Measurements from ENCODE around the gene OLFM3. TPM values are rescaled to one million over a fixed set of nuclear protein-coding genes. Genes with fewer than 3 reads are reported as not detected.
A peak's percentile ranks its signal among the peaks of the same experiment; 100 is the strongest.

Gene OLFM3
- total RNA-seq (2014; rRNA removed; shearing (Covaris generic)): not detected in 2 replicates
- polyA plus RNA-seq (2015; cell fraction: cytosol; rRNA removed): 0.02 TPM in 1 of 2 replicates, not detected in the other
- polyA plus RNA-seq (2015; cell fraction: nucleus; rRNA removed): 0.06 TPM in 1 of 2 replicates, not detected in the other

- peak; percentile 66 for DNase-seq (ENCODE audit: low read depth)
Measured at GRCh38 chr1:101996825-101997465, at the start of gene OLFM3. Gene OLFM3, minus strand, starts transcription at chr1:101996926.

- DNase-seq (ENCODE audit: low read depth): peak; percentile 7
Measured at GRCh38 chr1:102045752-102046151, 49.0 kb upstream of the OLFM3 start.

GRCh38 chr1:102032534-102032933 lies 35.8 kb upstream of the OLFM3 start:
- DNase-seq (ENCODE audit: low read depth): no peak

- DNase-seq (ENCODE audit: low read depth): no peak
Measured at GRCh38 chr1:102019530-102019929, 22.8 kb upstream of the OLFM3 start.

- no peak for DNase-seq (ENCODE audit: low read depth)
Measured at GRCh38 chr1:102015728-102016127, 19.0 kb upstream of the OLFM3 start.

GRCh38 chr1:102002057-102002456 lies 5.3 kb upstream of the OLFM3 start:
- no peak for DNase-seq (ENCODE audit: low read depth)

GRCh38 chr1:101995984-101996745 lies 561 bp downstream of the OLFM3 start:
- DNase-seq (ENCODE audit: low read depth): no peak

GRCh38 chr1:101993710-101994109 lies 3.0 kb downstream of the OLFM3 start:
- DNase-seq (ENCODE audit: low read depth): no peak

- DNase-seq (ENCODE audit: low read depth): no peak
Measured at GRCh38 chr1:101992821-101993575, 3.7 kb downstream of the OLFM3 start.

- DNase-seq (ENCODE audit: low read depth): no peak
Measured at GRCh38 chr1:101980974-101981373, 15.8 kb downstream of the OLFM3 start.

- no peak for DNase-seq (ENCODE audit: low read depth)
Measured at GRCh38 chr1:101977266-101977665, 19.5 kb downstream of the OLFM3 start.

GRCh38 chr1:101976161-101976560 lies 20.6 kb downstream of the OLFM3 start:
- no peak for DNase-seq (ENCODE audit: low read depth)

GRCh38 chr1:101975371-101975770 lies 21.4 kb downstream of the OLFM3 start:
- DNase-seq (ENCODE audit: low read depth): no peak

GRCh38 chr1:101974599-101975274 lies 22.0 kb downstream of the OLFM3 start:
- DNase-seq (ENCODE audit: low read depth): no peak

GRCh38 chr1:101971304-101971703 lies 25.4 kb downstream of the OLFM3 start:
- no peak for DNase-seq (ENCODE audit: low read depth)

- no peak for DNase-seq (ENCODE audit: low read depth)
Measured at GRCh38 chr1:101967871-101968270, 28.9 kb downstream of the OLFM3 start.

- DNase-seq (ENCODE audit: low read depth): no peak
Measured at GRCh38 chr1:101965341-101965740, 31.4 kb downstream of the OLFM3 start.

- DNase-seq (ENCODE audit: low read depth): no peak
Measured at GRCh38 chr1:101964708-101965107, 32.0 kb downstream of the OLFM3 start.

- no peak for DNase-seq (ENCODE audit: low read depth)
Measured at GRCh38 chr1:101960142-101960541, 36.6 kb downstream of the OLFM3 start.

- peak; percentile 12 for DNase-seq (ENCODE audit: low read depth)
Measured at GRCh38 chr1:101959456-101959855, 37.3 kb downstream of the OLFM3 start.

- DNase-seq (ENCODE audit: low read depth): no peak
Measured at GRCh38 chr1:101957771-101958170, 39.0 kb downstream of the OLFM3 start.
